ENCODE measurements around the gene SSPN. TPM values are rescaled to one million over a fixed set of nuclear protein-coding genes. Genes with fewer than 3 reads are reported as not detected.

The SSPN gene
- 10.9 and 15.1 TPM in 2 replicates for total RNA-seq

GRCh38 chr12:26195250-26195640, at the start of gene SSPN:
TSS of gene SSPN (plus strand) at chr12:26195573. CDS start at chr12:26195673, 100 bp downstream.

Other genes starting within 250 kb of the SSPN start
- 50.2 and 54.9 TPM in 2 replicates for gene RASSF8, start 236.9 kb upstream of the SSPN start, total RNA-seq
- gene BHLHE41, start 70.5 kb upstream of the SSPN start, total RNA-seq: 0.87 and 3.1 TPM in 2 replicates

All from smooth muscle cell of trachea (primary cell).